Left lung (tissue), 10 donors: ENCODE results near the gene PEX19. TPM values are rescaled to one million over a fixed set of nuclear protein-coding genes. Genes with fewer than 3 reads are reported as not detected.

Source experiments
- ATAC-seq: fragments of 200-7000 bp; cut with Tn5 transposase; one replicate; pipeline ENCODE4 v1.9.1; 2020; ENCODE audit warnings: moderate library complexity
- DNase-seq, 4 donors: peaks; one replicate each; pipeline ENCODE4 v3.0.0-alpha.2; 2013 to 2020
- H3K27ac ChIP-seq, 2 donors: fragments of 200-600 bp; sonication (generic) in 1 of 2; one replicate each; pipeline versions ENCODE4 v1.5.0 to v1.8.0; 2020 to 2021
- H3K27me3 ChIP-seq, 2 donors: fragments of 200-600 bp; sonication (generic) in 1 of 2; one replicate each; pipeline versions ENCODE4 v1.5.0 to v1.8.0; 2020 to 2021
- H3K36me3 ChIP-seq, 2 donors: fragments of 200-600 bp; sonication (generic) in 1 of 2; one replicate each; pipeline versions ENCODE4 v1.5.0 to v1.8.0; 2020 to 2021
- H3K4me1 ChIP-seq, 2 donors: fragments of 200-600 bp; one replicate each; pipeline ENCODE4 v1.8.0; 2021
- H3K4me3 ChIP-seq, 2 donors: fragments of 200-600 bp; sonication (generic) in 1 of 2; one replicate each; pipeline versions ENCODE4 v1.5.0 to v1.8.0; 2020 to 2021; ENCODE audit warnings: mild to moderate bottlenecking in 1 of 2
- H3K9me3 ChIP-seq, 2 donors: fragments of 200-600 bp; sonication (generic) in 1 of 2; one replicate each; pipeline versions ENCODE4 v1.5.0 to v1.8.0; 2020 to 2021
- CTCF ChIP-seq, 2 donors: fragments of 200-600 bp; sonication (generic) in 1 of 2; IDR thresholded peaks; one replicate each; pipeline versions ENCODE4 v1.5.0 to v1.8.0; 2021; ENCODE audit warnings: antibody characterized with exemption in 2 of 2
- intact Hi-C, 2 donors: fragments of 100-400 bp; cut with DNase I; formaldehyde crosslinking; loops; one replicate each; pipeline versions ENCODE4 v1.11.2 to v1.14.2; 2022
- polyA plus RNA-seq, 6 donors: library from polyadenylated mRNA; unstranded; fragments of 120-200 nt; gene quantifications; one replicate each; pipeline ENCODE4 v1.2.1, GENCODE V29; 2013; ENCODE audit not compliant: insufficient read length in 6 of 6
- total RNA-seq, 2 donors: library from RNA; stranded (reverse); fragmentation: NEBNext Ultra II Directional; extraction: Animal tissue kit (Norgen Biotek cat#: 25700); gene quantifications; one replicate each; pipeline ENCODE4 v1.2.1, GENCODE V29; 2021
- donor health status: DM: no; HTN: yes; CAD: no.
- donor health status: DM: no; HTN: no; CAD: no.

Gene PEX19
- total and polyA plus RNA-seq, 8 donors = 42.9 to 76.0 (median 68.6) TPM

GRCh38 chr1:160237558-160237957 is 47.4 kb downstream of the PEX19 start:
- no peak for DNase-seq
- H3K27me3 ChIP-seq = no peaks in the 10 kb centered on the region
- H3K4me1 ChIP-seq = no peaks in the 10 kb centered on the region
- no peaks in the 10 kb centered on the region for H3K9me3 ChIP-seq
- ATAC-seq = no peak
- intact Hi-C loops = no loop called here
- peaks cover 3 to 96% of the 10 kb centered on the region in 2 donors for H3K36me3 ChIP-seq
- H3K27ac ChIP-seq = no peak overlapping the region
- TF ChIP-seq CTCF (IDR thresholded peaks at IDR 0.05) = no peak
- no peak overlapping the region for H3K4me3 ChIP-seq

GRCh38 chr1:160236806-160237205 is 48.1 kb downstream of the PEX19 start:
- Histone ChIP-seq H3K27me3 (no peaks in the 10 kb centered on the region), H3K36me3 (peaks cover 3 to 96% of the 10 kb centered on the region in 2 donors), H3K4me1 (no peaks in the 10 kb centered on the region), H3K27ac (no peak overlapping the region), H3K4me3 (no peak overlapping the region), H3K9me3 (no peaks in the 10 kb centered on the region)
- TF ChIP-seq CTCF (IDR thresholded peaks at IDR 0.05) = no peak
- ATAC-seq = no peak
- DNase-seq = no peak
- intact Hi-C loops = no loop called here

- DNase-seq = no peak
- intact Hi-C loops = no loop called here
- no peak for TF ChIP-seq CTCF (IDR thresholded peaks at IDR 0.05)
- no peak for ATAC-seq
- H3K4me1 ChIP-seq = no peaks in the 10 kb centered on the region
- H3K9me3 ChIP-seq = no peaks in the 10 kb centered on the region
- H3K4me3 ChIP-seq = no peak overlapping the region
- no peaks in the 10 kb centered on the region for H3K27me3 ChIP-seq
- H3K27ac ChIP-seq = no peak overlapping the region
- peaks cover 0 to 96% of the 10 kb centered on the region in 2 donors for H3K36me3 ChIP-seq
Observed at GRCh38 chr1:160232911-160233310, 52.0 kb downstream of the PEX19 start.

- Histone ChIP-seq H3K27me3 (no peaks in the 10 kb centered on the region), H3K36me3 (peaks cover 0 to 100% of the 10 kb centered on the region in 2 donors), H3K4me1 (no peaks in the 10 kb centered on the region), H3K27ac (no peak overlapping the region), H3K4me3 (no peak overlapping the region), H3K9me3 (no peaks in the 10 kb centered on the region)
- DNase-seq (no peak), ATAC-seq (no peak)
- intact Hi-C loops = no loop called here
- TF ChIP-seq CTCF (IDR thresholded peaks at IDR 0.05) = no peak
Observed at GRCh38 chr1:160228431-160228830, 56.5 kb downstream of the PEX19 start.

GRCh38 chr1:160227561-160227960 is 57.4 kb downstream of the PEX19 start:
- H3K27me3 ChIP-seq = no peaks in the 10 kb centered on the region
- H3K36me3 ChIP-seq = peaks cover 0 to 100% of the 10 kb centered on the region in 2 donors
- no peak for TF ChIP-seq CTCF (IDR thresholded peaks at IDR 0.05)

More at GRCh38 chr1:160227561-160227960, 57.4 kb downstream of the PEX19 start:
- intact Hi-C loops = no loop called here
- H3K27ac ChIP-seq = no peak overlapping the region
- no peak overlapping the region for H3K4me3 ChIP-seq
- no peaks in the 10 kb centered on the region for H3K4me1 ChIP-seq
- DNase-seq (no peak), ATAC-seq (no peak)
- H3K9me3 ChIP-seq = no peaks in the 10 kb centered on the region
